ES-I3 (cell line): Measurements from ENCODE around the gene NGLY1.

Experiments
- H3K36me3 ChIP-seq: 2 replicates; pipeline ENCODE4 v1.6.1; 2013; ENCODE audit warnings: mild to moderate bottlenecking, low read length, control low read depth, moderate library complexity; ENCODE audit not compliant: insufficient read depth
- H3K4me1 ChIP-seq: 2 replicates; pipeline ENCODE4 v1.6.1; 2013; ENCODE audit warnings: mild to moderate bottlenecking, control low read depth, low read length; ENCODE audit not compliant: insufficient read depth
- H3K9ac ChIP-seq: 2 replicates; pipeline ENCODE4 v1.6.1; 2013; ENCODE audit warnings: low read depth, mild to moderate bottlenecking, low read length, moderate library complexity
- H3K9me3 ChIP-seq: 2 replicates; pipeline ENCODE4 v1.6.1; 2013; ENCODE audit warnings: mild to moderate bottlenecking, low read length, moderate library complexity; ENCODE audit not compliant: control insufficient read depth, insufficient read depth

NGLY1 gene

GRCh38 chr3:25801786-25802185 is 18.5 kb upstream of the NGLY1 start:
- no peak overlapping the region for H3K9ac ChIP-seq
- no peaks in the 10 kb centered on the region for H3K4me1 ChIP-seq
- no peaks in the 10 kb centered on the region for H3K36me3 ChIP-seq
- H3K9me3 ChIP-seq, result no peaks in the 10 kb centered on the region

GRCh38 chr3:25789596-25790556 is 6.6 kb upstream of the NGLY1 start, which contains the start of gene OXSM:
OXSM (plus strand) TSS chr3:25790090; CDS start chr3:25791021, 931 bp downstream.
- Histone ChIP-seq H3K9ac (peak within 1 kb of the TSS; percentile 77), H3K4me1 (peaks cover 17% of the 10 kb centered on the region), H3K9me3 (no peaks in the 10 kb centered on the region), H3K36me3 (no peaks in the 10 kb centered on the region)

- no peaks in the 10 kb centered on the region for H3K9me3 ChIP-seq
- H3K4me1 ChIP-seq, result peaks cover 17% of the 10 kb centered on the region
- H3K36me3 ChIP-seq, result no peaks in the 10 kb centered on the region
- peak overlapping the region; percentile 77 for H3K9ac ChIP-seq
Observed at GRCh38 chr3:25789209-25789595, 6.0 kb upstream of the NGLY1 start.

GRCh38 chr3:25787689-25788088 is 4.4 kb upstream of the NGLY1 start:
- peaks cover 16% of the 10 kb centered on the region for H3K4me1 ChIP-seq
- no peak overlapping the region for H3K9ac ChIP-seq

GRCh38 chr3:25785826-25786225 is 2.6 kb upstream of the NGLY1 start:
- no peak overlapping the region for H3K9ac ChIP-seq
- no peaks in the 10 kb centered on the region; the same call in 1 of the 2 replicates for H3K9me3 ChIP-seq
- H3K4me1 ChIP-seq, result peaks cover 17% of the 10 kb centered on the region
- no peaks in the 10 kb centered on the region for H3K36me3 ChIP-seq

More at GRCh38 chr3:25787689-25788088, 4.4 kb upstream of the NGLY1 start:
- H3K9me3 ChIP-seq, result no peaks in the 10 kb centered on the region; the same call in 1 of the 2 replicates
- H3K36me3 ChIP-seq, result no peaks in the 10 kb centered on the region

- H3K9me3 ChIP-seq, result no peaks in the 10 kb centered on the region; the same call in 1 of the 2 replicates
- no peak overlapping the region for H3K9ac ChIP-seq
- no peaks in the 10 kb centered on the region for H3K36me3 ChIP-seq
- peaks cover 17% of the 10 kb centered on the region for H3K4me1 ChIP-seq
Observed at GRCh38 chr3:25784971-25785370, 1.7 kb upstream of the NGLY1 start.

- H3K9ac ChIP-seq, result peak overlapping the region; percentile 72
- H3K9me3 ChIP-seq, result no peaks in the 10 kb centered on the region; the same call in 1 of the 2 replicates
- no peaks in the 10 kb centered on the region for H3K36me3 ChIP-seq
- peaks cover 14% of the 10 kb centered on the region for H3K4me1 ChIP-seq
Observed at GRCh38 chr3:25783661-25784512, 644 bp upstream of the NGLY1 start.

GRCh38 chr3:25782636-25782937 is 656 bp downstream of the NGLY1 start:
- Histone ChIP-seq H3K4me1 (peaks cover 11% of the 10 kb centered on the region), H3K9me3 (no peaks in the 10 kb centered on the region; the same call in 1 of the 2 replicates), H3K36me3 (peaks cover 5% of the 10 kb centered on the region), H3K9ac (peak overlapping the region; percentile 91)

- peak overlapping the region; percentile 91; the same call in 1 of the 2 replicates for H3K9ac ChIP-seq
- H3K4me1 ChIP-seq, result peaks cover 8% of the 10 kb centered on the region
- no peaks in the 10 kb centered on the region; the same call in 1 of the 2 replicates for H3K9me3 ChIP-seq
- peaks cover 8% of the 10 kb centered on the region for H3K36me3 ChIP-seq
Observed at GRCh38 chr3:25781758-25782594, 1.3 kb downstream of the NGLY1 start.

- Histone ChIP-seq H3K4me1 (peaks cover 8% of the 10 kb centered on the region), H3K36me3 (peaks cover 9% of the 10 kb centered on the region), H3K9ac (peak overlapping the region; percentile 91; the same call in 1 of the 2 replicates), H3K9me3 (no peaks in the 10 kb centered on the region; the same call in 1 of the 2 replicates)
Observed at GRCh38 chr3:25781145-25781757, 2.0 kb downstream of the NGLY1 start.

- Histone ChIP-seq H3K36me3 (peaks cover 13% of the 10 kb centered on the region), H3K9ac (no peak overlapping the region), H3K4me1 (peaks cover 8% of the 10 kb centered on the region), H3K9me3 (no peaks in the 10 kb centered on the region; the same call in 1 of the 2 replicates)
Observed at GRCh38 chr3:25780618-25781017, 2.6 kb downstream of the NGLY1 start.

- H3K4me1 ChIP-seq, result no peaks in the 10 kb centered on the region
- H3K9me3 ChIP-seq, result peaks cover 8% of the 10 kb centered on the region; the same call in 1 of the 2 replicates
- peaks cover 19% of the 10 kb centered on the region for H3K36me3 ChIP-seq
- no peak overlapping the region for H3K9ac ChIP-seq
Observed at GRCh38 chr3:25775936-25776335, 7.3 kb downstream of the NGLY1 start.

- Histone ChIP-seq H3K36me3 (peaks cover 4% of the 10 kb centered on the region; the same call in 1 of the 2 replicates), H3K9ac (no peak overlapping the region), H3K9me3 (peaks cover 8% of the 10 kb centered on the region; the same call in 1 of the 2 replicates), H3K4me1 (no peaks in the 10 kb centered on the region)
Observed at GRCh38 chr3:25768851-25769250, 14.4 kb downstream of the NGLY1 start.
